Measurements from ENCODE around the gene FBXO38.

Gene FBXO38

DNA sequence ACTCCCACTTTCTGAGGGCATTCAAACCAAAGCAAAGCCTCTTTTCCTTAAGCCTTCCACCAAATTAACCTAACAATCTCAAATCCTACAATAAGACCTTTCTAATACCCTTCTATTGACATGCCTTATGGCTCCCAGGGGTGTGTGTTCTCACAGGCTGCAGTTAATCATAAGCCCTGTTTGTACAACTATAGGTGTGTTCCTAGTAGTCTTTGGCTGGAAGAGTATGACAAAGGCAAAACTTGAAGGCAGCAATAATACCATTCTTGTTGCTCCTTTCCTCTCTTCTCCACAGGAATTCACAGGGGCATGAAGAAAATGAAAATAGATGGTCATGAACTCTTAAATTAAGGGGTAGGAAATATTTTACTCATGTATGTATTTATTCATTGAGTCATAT lies 10.9 kb upstream of the FBXO38 start:
- no peak for TF ChIP-seq EZH2phosphoT487 (IDR thresholded peaks at IDR 0.05; ENCODE audit: borderline replicate concordance)
- no peak for TF ChIP-seq CTCF (conservative IDR thresholded peaks at IDR 0.05; ENCODE audit: low read length)
- Histone ChIP-seq H3K79me2 (ENCODE audit: insufficient read depth, low read length) (no peaks in the 10 kb centered on the region), H3K36me3 (ENCODE audit: insufficient read depth, low read length) (no peaks in the 10 kb centered on the region), H3K4me1 (ENCODE audit: insufficient read depth, low read length, poor library complexity, severe bottlenecking) (no peaks in the 10 kb centered on the region), H4K20me1 (ENCODE audit: insufficient read depth, low read length, poor library complexity, severe bottlenecking) (no peaks in the 10 kb centered on the region), H2AFZ (ENCODE audit: low read length) (no peak overlapping the region), H3F3A (ENCODE audit: low read depth) (no peaks in the 10 kb centered on the region), H3K27me3 (ENCODE audit: insufficient read depth, low read length, poor library complexity, severe bottlenecking) (no peaks in the 10 kb centered on the region), H3K4me2 (ENCODE audit: low read depth, low read length, poor library complexity, severe bottlenecking) (no peak overlapping the region), H3K9me2 (replicated peaks; ENCODE audit: low read depth, low read length) (no peaks in the 10 kb centered on the region), H3K9me3 (ENCODE audit: insufficient read depth, low read depth, low read length) (no peaks in the 10 kb centered on the region), H3K4me3 (ENCODE audit: low read length, poor library complexity, severe bottlenecking) (no peak overlapping the region), H3K9ac (ENCODE audit: low read depth, low read length, poor library complexity, severe bottlenecking) (no peak overlapping the region)

DNA sequence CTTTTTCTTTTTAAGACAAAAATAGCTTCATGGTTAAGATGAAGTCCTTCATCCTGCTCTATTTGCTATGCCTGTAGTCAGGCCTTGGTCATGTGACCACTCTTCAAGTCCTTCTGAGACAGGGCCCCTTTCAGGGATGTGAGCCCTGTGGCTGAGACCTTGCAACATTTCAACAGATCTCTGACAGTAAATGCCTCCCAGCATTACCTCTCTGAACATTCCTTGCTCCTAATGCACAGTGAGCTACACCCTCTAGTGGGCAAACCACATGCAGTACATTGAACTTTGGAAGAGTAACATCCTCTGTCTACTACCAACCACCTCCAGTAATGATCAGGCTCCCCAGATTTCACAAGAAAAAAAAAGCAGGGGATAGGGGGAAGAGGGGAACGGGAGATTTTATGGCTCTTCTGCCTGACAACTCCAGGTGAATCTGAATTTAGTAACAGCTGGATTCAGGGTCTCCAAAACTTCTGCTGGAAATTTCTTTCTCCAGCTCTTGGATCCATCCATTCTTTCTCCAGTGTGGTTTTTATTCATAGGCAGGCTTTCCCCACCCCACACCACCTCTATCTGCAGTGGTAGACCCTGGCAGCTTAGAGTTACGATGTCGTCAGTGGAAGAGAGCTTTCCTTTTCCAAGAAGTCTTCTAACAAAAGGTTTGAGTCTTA lies 8.9 kb upstream of the FBXO38 start:
- Histone ChIP-seq H2AFZ (ENCODE audit: low read length) (no peak overlapping the region), H3K4me1 (ENCODE audit: insufficient read depth, low read length, poor library complexity, severe bottlenecking) (peaks cover 7% of the 10 kb centered on the region), H4K20me1 (ENCODE audit: insufficient read depth, low read length, poor library complexity, severe bottlenecking) (no peaks in the 10 kb centered on the region), H3K4me2 (ENCODE audit: low read depth, low read length, poor library complexity, severe bottlenecking) (no peak overlapping the region), H3K27me3 (ENCODE audit: insufficient read depth, low read length, poor library complexity, severe bottlenecking) (no peaks in the 10 kb centered on the region), H3K9ac (ENCODE audit: low read depth, low read length, poor library complexity, severe bottlenecking) (no peak overlapping the region), H3K4me3 (ENCODE audit: low read length, poor library complexity, severe bottlenecking) (no peak overlapping the region), H3K36me3 (ENCODE audit: insufficient read depth, low read length) (no peaks in the 10 kb centered on the region), H3K9me3 (ENCODE audit: insufficient read depth, low read depth, low read length) (peaks cover 6% of the 10 kb centered on the region; the same call in 1 of the 2 replicates), H3K79me2 (ENCODE audit: insufficient read depth, low read length) (no peaks in the 10 kb centered on the region), H3K9me2 (replicated peaks; ENCODE audit: low read depth, low read length) (no peaks in the 10 kb centered on the region), H3F3A (ENCODE audit: low read depth) (no peaks in the 10 kb centered on the region)
- peak; percentile 84 for TF ChIP-seq CTCF (conservative IDR thresholded peaks at IDR 0.05; ENCODE audit: low read length)
- TF ChIP-seq EZH2phosphoT487 (IDR thresholded peaks at IDR 0.05; ENCODE audit: borderline replicate concordance), result no peak

- H3K79me2 ChIP-seq (ENCODE audit: insufficient read depth, low read length), result no peaks in the 10 kb centered on the region
- no peaks in the 10 kb centered on the region for H3K9me2 ChIP-seq (replicated peaks; ENCODE audit: low read depth, low read length)
- TF ChIP-seq EZH2phosphoT487 (IDR thresholded peaks at IDR 0.05; ENCODE audit: borderline replicate concordance) (no peak), CTCF (conservative IDR thresholded peaks at IDR 0.05; ENCODE audit: low read length) (no peak)
- no peak overlapping the region for H2AFZ ChIP-seq (ENCODE audit: low read length)
- peaks cover 16% of the 10 kb centered on the region for H3K4me1 ChIP-seq (ENCODE audit: insufficient read depth, low read length, poor library complexity, severe bottlenecking)
- H3K4me3 ChIP-seq (ENCODE audit: low read length, poor library complexity, severe bottlenecking), result no peak overlapping the region
- no peak overlapping the region for H3K9ac ChIP-seq (ENCODE audit: low read depth, low read length, poor library complexity, severe bottlenecking)
- H3K27me3 ChIP-seq (ENCODE audit: insufficient read depth, low read length, poor library complexity, severe bottlenecking), result no peaks in the 10 kb centered on the region
- H4K20me1 ChIP-seq (ENCODE audit: insufficient read depth, low read length, poor library complexity, severe bottlenecking), result no peaks in the 10 kb centered on the region
- H3K9me3 ChIP-seq (ENCODE audit: insufficient read depth, low read depth, low read length), result peaks cover 6% of the 10 kb centered on the region; the same call in 1 of the 2 replicates
- no peaks in the 10 kb centered on the region for H3F3A ChIP-seq (ENCODE audit: low read depth)
- H3K4me2 ChIP-seq (ENCODE audit: low read depth, low read length, poor library complexity, severe bottlenecking), result no peak overlapping the region
- H3K36me3 ChIP-seq (ENCODE audit: insufficient read depth, low read length), result no peaks in the 10 kb centered on the region
Measured at GRCh38 chr5:148376198-148376597, 7.6 kb upstream of the FBXO38 start.
